A549 (cell line): Measurements from ENCODE around the gene KLK11.

Source experiments
- BHLHE40 ChIP-seq: IDR thresholded peaks from 2 replicates; pipeline ENCODE4 v1.6.1; 2012; ENCODE audit warnings: low read depth, low read length, inconsistent platforms
- CHD4 ChIP-seq: fragments of 200-600 bp; sonication (generic); IDR thresholded peaks from 2 replicates; pipeline ENCODE4 v1.6.1; 2016; ENCODE audit warnings: antibody characterized with exemption, mild to moderate bottlenecking, borderline replicate concordance
- JUN ChIP-seq, 2 experiments: fragments of >200 bp; sonication (Bioruptor Twin); formaldehyde crosslinking; IDR thresholded peaks; 2 replicates in 1 of 2; 3 replicates in 1 of 2; pipeline ENCODE4 v1.6.1; 2016 to 2017
- MYC ChIP-seq: IDR thresholded peaks from 2 replicates; pipeline ENCODE4 v1.6.1; 2012; ENCODE audit warnings: mild to moderate bottlenecking, inconsistent platforms, low read length, improper control_type of control experiment, borderline replicate concordance
- POLR2A ChIP-seq: IDR thresholded peaks from 2 replicates; pipeline ENCODE4 v1.6.1; 2012; ENCODE audit warnings: mild to moderate bottlenecking, low read length
- TF ChIP-seq, protein P1 (sequence below): fragments of >200 bp; sonication (Bioruptor Twin); formaldehyde crosslinking; IDR thresholded peaks from 3 replicates; pipeline ENCODE4 v1.5.1; 2016
- TF ChIP-seq, protein P2 (sequence below): fragments of 200-600 bp; sonication (generic); IDR thresholded peaks from 2 replicates; pipeline ENCODE4 v1.6.1; 2016; ENCODE audit warnings: antibody characterized with exemption, mild to moderate bottlenecking, moderate library complexity

DNA sequence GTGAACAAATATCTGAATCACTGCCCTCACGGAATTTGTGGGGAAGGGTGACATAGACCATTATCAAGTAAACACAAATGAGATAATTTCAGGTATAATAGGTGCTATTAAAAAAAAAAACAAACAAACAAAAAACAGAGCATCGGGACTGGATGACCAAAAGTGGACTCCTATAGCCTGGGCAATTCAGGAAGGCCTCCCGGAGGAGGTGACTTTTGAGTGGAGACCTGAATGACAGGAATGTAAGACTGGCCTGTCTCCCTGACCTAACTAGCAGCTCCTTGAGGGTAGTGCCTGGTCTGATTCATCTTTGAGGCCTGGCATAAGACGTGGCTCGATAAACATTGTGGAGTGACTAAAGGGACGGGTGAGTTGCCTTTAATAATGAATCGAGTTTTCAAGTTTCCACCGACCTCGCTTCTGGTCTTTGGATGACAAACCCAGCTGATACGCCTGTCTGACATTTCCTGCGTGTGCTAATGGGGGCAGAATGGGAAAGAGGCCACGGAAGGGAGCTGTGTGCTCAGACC is 13.7 kb downstream of the KLK11 start:
- TF ChIP-seq, protein P1, sequence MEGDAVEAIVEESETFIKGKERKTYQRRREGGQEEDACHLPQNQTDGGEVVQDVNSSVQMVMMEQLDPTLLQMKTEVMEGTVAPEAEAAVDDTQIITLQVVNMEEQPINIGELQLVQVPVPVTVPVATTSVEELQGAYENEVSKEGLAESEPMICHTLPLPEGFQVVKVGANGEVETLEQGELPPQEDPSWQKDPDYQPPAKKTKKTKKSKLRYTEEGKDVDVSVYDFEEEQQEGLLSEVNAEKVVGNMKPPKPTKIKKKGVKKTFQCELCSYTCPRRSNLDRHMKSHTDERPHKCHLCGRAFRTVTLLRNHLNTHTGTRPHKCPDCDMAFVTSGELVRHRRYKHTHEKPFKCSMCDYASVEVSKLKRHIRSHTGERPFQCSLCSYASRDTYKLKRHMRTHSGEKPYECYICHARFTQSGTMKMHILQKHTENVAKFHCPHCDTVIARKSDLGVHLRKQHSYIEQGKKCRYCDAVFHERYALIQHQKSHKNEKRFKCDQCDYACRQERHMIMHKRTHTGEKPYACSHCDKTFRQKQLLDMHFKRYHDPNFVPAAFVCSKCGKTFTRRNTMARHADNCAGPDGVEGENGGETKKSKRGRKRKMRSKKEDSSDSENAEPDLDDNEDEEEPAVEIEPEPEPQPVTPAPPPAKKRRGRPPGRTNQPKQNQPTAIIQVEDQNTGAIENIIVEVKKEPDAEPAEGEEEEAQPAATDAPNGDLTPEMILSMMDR: no peak
- TF ChIP-seq CHD4 (no peak), POLR2A (no peak), MYC (no peak), JUN (IDR thresholded peaks at IDR 0.05) (no peak), BHLHE40 (no peak)
- TF ChIP-seq, protein P2, sequence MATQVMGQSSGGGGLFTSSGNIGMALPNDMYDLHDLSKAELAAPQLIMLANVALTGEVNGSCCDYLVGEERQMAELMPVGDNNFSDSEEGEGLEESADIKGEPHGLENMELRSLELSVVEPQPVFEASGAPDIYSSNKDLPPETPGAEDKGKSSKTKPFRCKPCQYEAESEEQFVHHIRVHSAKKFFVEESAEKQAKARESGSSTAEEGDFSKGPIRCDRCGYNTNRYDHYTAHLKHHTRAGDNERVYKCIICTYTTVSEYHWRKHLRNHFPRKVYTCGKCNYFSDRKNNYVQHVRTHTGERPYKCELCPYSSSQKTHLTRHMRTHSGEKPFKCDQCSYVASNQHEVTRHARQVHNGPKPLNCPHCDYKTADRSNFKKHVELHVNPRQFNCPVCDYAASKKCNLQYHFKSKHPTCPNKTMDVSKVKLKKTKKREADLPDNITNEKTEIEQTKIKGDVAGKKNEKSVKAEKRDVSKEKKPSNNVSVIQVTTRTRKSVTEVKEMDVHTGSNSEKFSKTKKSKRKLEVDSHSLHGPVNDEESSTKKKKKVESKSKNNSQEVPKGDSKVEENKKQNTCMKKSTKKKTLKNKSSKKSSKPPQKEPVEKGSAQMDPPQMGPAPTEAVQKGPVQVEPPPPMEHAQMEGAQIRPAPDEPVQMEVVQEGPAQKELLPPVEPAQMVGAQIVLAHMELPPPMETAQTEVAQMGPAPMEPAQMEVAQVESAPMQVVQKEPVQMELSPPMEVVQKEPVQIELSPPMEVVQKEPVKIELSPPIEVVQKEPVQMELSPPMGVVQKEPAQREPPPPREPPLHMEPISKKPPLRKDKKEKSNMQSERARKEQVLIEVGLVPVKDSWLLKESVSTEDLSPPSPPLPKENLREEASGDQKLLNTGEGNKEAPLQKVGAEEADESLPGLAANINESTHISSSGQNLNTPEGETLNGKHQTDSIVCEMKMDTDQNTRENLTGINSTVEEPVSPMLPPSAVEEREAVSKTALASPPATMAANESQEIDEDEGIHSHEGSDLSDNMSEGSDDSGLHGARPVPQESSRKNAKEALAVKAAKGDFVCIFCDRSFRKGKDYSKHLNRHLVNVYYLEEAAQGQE: no peak
